ENCODE measurements around the gene TRMT11. TPM values are rescaled to one million over a fixed set of nuclear protein-coding genes. Genes with fewer than 3 reads are reported as not detected.

Gene TRMT11
- total RNA-seq, 2 experiments from 2014 or later, result 42.8 to 46.9 TPM

Other genes with a start within 250 kb of the TRMT11 start
- not detected for gene HEY2, start 236.9 kb upstream of the TRMT11 start, total RNA-seq
- 10 to 100 TPM; 42.3 to 43.4 TPM for gene NCOA7, start 195.6 kb upstream of the TRMT11 start, total RNA-seq
- gene HINT3, start 29.8 kb upstream of the TRMT11 start, total RNA-seq, result 1 to 10 TPM; 9.6 to 9.8 TPM

Measured in activated CD4-positive, alpha-beta memory T cell treated with anti-CD3 and anti-CD28 coated beads for 36 hours (primary cell).